SH-SY5Y (cell line): ENCODE measurements around the gene STT3B.

ENCODE experiments used
- GATA2 ChIP-seq: IDR thresholded peaks from 2 replicates; pipeline ENCODE4 v1.6.1; 2011; ENCODE audit warnings: mild to moderate bottlenecking, low read depth, low read length
- GATA3 ChIP-seq: IDR thresholded peaks from 2 replicates; pipeline ENCODE4 v1.6.1; 2011; ENCODE audit warnings: low read depth, mild to moderate bottlenecking, low read length, moderate library complexity

The STT3B gene

GRCh38 chr3:31659246-31659645, 126.5 kb downstream of the STT3B start:
- TF ChIP-seq GATA2 (no peak), GATA3 (no peak)

- TF ChIP-seq GATA2 = no peak
Measured at GRCh38 chr3:31661286-31661685, 128.6 kb downstream of the STT3B start.

- TF ChIP-seq GATA3 (no peak), GATA2 (no peak)
Measured at GRCh38 chr3:31661993-31662670, 129.4 kb downstream of the STT3B start.

- TF ChIP-seq GATA2 (no peak), GATA3 (no peak)
Measured at GRCh38 chr3:31664031-31664430, 131.3 kb downstream of the STT3B start.

- TF ChIP-seq GATA3 (no peak), GATA2 (no peak)
Measured at GRCh38 chr3:31667582-31667981, 134.9 kb downstream of the STT3B start.

- TF ChIP-seq GATA3 = no peak
- no peak for TF ChIP-seq GATA2
Measured at GRCh38 chr3:31668242-31668641, 135.5 kb downstream of the STT3B start.

- TF ChIP-seq GATA2 (no peak), GATA3 (no peak)
Measured at GRCh38 chr3:31670136-31670535, 137.4 kb downstream of the STT3B start.

- TF ChIP-seq GATA3 (no peak), GATA2 (no peak)
Measured at GRCh38 chr3:31670722-31671121, 138.0 kb downstream of the STT3B start.

- TF ChIP-seq GATA3 (no peak), GATA2 (no peak)
Measured at GRCh38 chr3:31671451-31671850, 138.7 kb downstream of the STT3B start.

GRCh38 chr3:31671976-31672375, 139.3 kb downstream of the STT3B start:
- TF ChIP-seq GATA2 = no peak
- no peak for TF ChIP-seq GATA3

GRCh38 chr3:31673950-31674349, 141.2 kb downstream of the STT3B start:
- TF ChIP-seq GATA2 = no peak
- TF ChIP-seq GATA3 = no peak

- TF ChIP-seq GATA2 (no peak), GATA3 (no peak)
Measured at GRCh38 chr3:31676556-31676955, 143.8 kb downstream of the STT3B start.

GRCh38 chr3:31680072-31680870, 147.5 kb downstream of the STT3B start:
- no peak for TF ChIP-seq GATA3
- TF ChIP-seq GATA2 = no peak
